Keratinocyte (primary cell): ENCODE measurements around the gene ZER1. TPM values are rescaled to one million over a fixed set of nuclear protein-coding genes. Genes with fewer than 3 reads are reported as not detected.

Experiments used
- DNase-seq: peaks from one replicate; pipeline ENCODE4 v3.0.0-alpha.2; 2011; ENCODE audit warnings: low read depth, missing footprints, low spot score
- FAIRE-seq: peaks from 2 replicates; lab custom pipeline; 2011; peaks lifted over from hg19 to GRCh38; lab: Jason Lieb, UNC
- H2AFZ ChIP-seq: 2 replicates; pipeline ENCODE4 v1.6.0; 2012; ENCODE audit warnings: low read length, control low read depth, inconsistent platforms; ENCODE audit not compliant: control insufficient read depth
- H3K27ac ChIP-seq: 2 replicates; pipeline ENCODE4 v1.5.1; 2011; ENCODE audit warnings: low read length; ENCODE audit not compliant: control insufficient read depth, insufficient read depth
- H3K27me3 ChIP-seq: 3 replicates; pipeline ENCODE4 v1.6.0; 2011; ENCODE audit warnings: low read length; ENCODE audit not compliant: control insufficient read depth, insufficient read depth; ENCODE audit errors: extremely low read depth
- H3K36me3 ChIP-seq, 2 experiments: 2 replicates in 1 of 2; 3 replicates in 1 of 2; pipeline ENCODE4 v1.5.1; 2011; ENCODE audit warnings: low read length in 2 of 2, mild to moderate bottlenecking in 1 of 2; ENCODE audit not compliant: control insufficient read depth in 2 of 2, insufficient read depth in 2 of 2; ENCODE audit errors: extremely low read depth in 1 of 2
- H3K4me1 ChIP-seq: 3 replicates; pipeline ENCODE4 v1.5.1; 2011; ENCODE audit warnings: low read length; ENCODE audit not compliant: control insufficient read depth, insufficient read depth; ENCODE audit errors: extremely low read depth
- H3K4me2 ChIP-seq: 3 replicates; pipeline ENCODE4 v1.6.0; 2011; ENCODE audit warnings: low read depth, low read length; ENCODE audit not compliant: control insufficient read depth, insufficient read depth; ENCODE audit errors: extremely low read depth
- H3K4me3 ChIP-seq, 3 experiments: fragments of 200-600 bp in 1 of 3; sonication (generic) in 1 of 3; 2 replicates in 2 of 3; 3 replicates in 1 of 3; pipeline ENCODE4 v1.5.1; 2011 to 2016; ENCODE audit warnings: low read length in 3 of 3, mild to moderate bottlenecking in 3 of 3, control low read depth in 2 of 3, inconsistent platforms in 1 of 3, low read depth in 1 of 3, mixed read lengths in 1 of 3, mixed run types in 1 of 3, moderate library complexity in 1 of 3; ENCODE audit not compliant: control insufficient read depth in 2 of 3, insufficient read depth in 2 of 3; ENCODE audit errors: extremely low read depth in 1 of 3
- H3K79me2 ChIP-seq: 2 replicates; pipeline ENCODE4 v1.6.0; 2012; ENCODE audit warnings: low read length; ENCODE audit not compliant: control insufficient read depth, insufficient read depth
- H3K9ac ChIP-seq: 3 replicates; pipeline ENCODE4 v1.6.0; 2011; ENCODE audit warnings: low read length; ENCODE audit not compliant: control insufficient read depth, insufficient read depth; ENCODE audit errors: extremely low read depth
- H3K9me1 ChIP-seq: 3 replicates; pipeline ENCODE4 v1.6.0; 2011; ENCODE audit warnings: low read length; ENCODE audit not compliant: control insufficient read depth, insufficient read depth; ENCODE audit errors: extremely low read depth
- H3K9me3 ChIP-seq: 2 replicates; pipeline ENCODE4 v1.5.1; 2012; ENCODE audit warnings: low read depth, low read length; ENCODE audit not compliant: control insufficient read depth
- H4K20me1 ChIP-seq: 3 replicates; pipeline ENCODE4 v1.6.0; 2011; ENCODE audit warnings: low read length; ENCODE audit not compliant: control insufficient read depth, insufficient read depth; ENCODE audit errors: extremely low read depth
- CTCF ChIP-seq, 3 experiments: IDR thresholded peaks in 1 of 3; conservative IDR thresholded peaks in 1 of 3; optimal IDR thresholded peaks in 1 of 3; 2 replicates in 2 of 3; 3 replicates in 1 of 3; pipeline versions ENCODE3 to v1.5.1; 2011; ENCODE audit warnings: low read length in 3 of 3, mild to moderate bottlenecking in 3 of 3, moderate library complexity in 2 of 3, control low read depth in 1 of 3, inconsistent platforms in 1 of 3; ENCODE audit not compliant: insufficient read depth in 2 of 3; ENCODE audit errors: extremely low read depth in 1 of 3
- EZH2 ChIP-seq: IDR thresholded peaks from one replicate; pipeline ENCODE4 v1.6.1; 2012; ENCODE audit warnings: inconsistent platforms, mild to moderate bottlenecking, low read length, moderate library complexity
- dilution Hi-C: fragments of 300-500 bp; cut with MboI; formaldehyde crosslinking; loops from one replicate; pipeline ENCODE4 v1.7.0; 2020; ENCODE audit warnings: low sequenced_read_pairs; ENCODE audit not compliant: extremely low pct_ligation_motif_present
- polyA plus RNA-seq, 5 experiments: library from polyadenylated mRNA; depleted of rRNA in 3 of 5; stranded (reverse) in 3 of 5; stranded (forward) in 1 of 5; unstranded in 1 of 5; fragments of >200 nt; gene quantifications; 1 replicate in 1 of 5; 2 replicates in 3 of 5; 3 replicates in 1 of 5; pipeline versions ENCODE4 v1.2.1 to v1.2.3, GENCODE V29; 2011 to 2012; ENCODE audit warnings: missing spikeins in 2 of 5, low read depth in 1 of 5, low replicate concordance in 1 of 5

Gene ZER1
- polyA plus RNA-seq, 1 donor (not counting 4 experiments of a cell fraction or from before 2014, with no cell fraction given) = 14.9 TPM

DNA sequence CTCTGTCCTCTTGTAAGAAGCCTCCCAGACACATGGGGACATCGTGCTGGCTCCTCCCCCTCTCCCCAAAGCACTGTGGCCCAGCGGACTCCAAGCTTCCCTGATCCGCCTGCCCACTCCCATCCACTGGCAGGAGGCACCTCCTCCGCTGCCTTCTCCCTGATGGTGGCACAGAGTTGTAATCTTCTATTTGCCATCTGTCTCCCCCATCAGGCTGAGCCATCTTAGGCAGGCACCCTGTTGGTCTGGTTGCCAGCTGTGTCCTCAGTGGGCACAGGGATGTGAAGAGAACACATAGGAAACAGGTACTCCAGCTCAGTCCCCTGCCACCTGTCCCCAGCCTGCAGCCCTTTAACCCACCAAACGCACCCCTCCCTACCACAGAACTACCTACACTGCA is 42.4 kb downstream of the ZER1 start:
- H3K4me3 ChIP-seq = no peak overlapping the region
- no peaks in the 10 kb centered on the region for H3K9me1 ChIP-seq
- H3K4me1 ChIP-seq = peaks cover 3% of the 10 kb centered on the region
- no peaks in the 10 kb centered on the region for H3K79me2 ChIP-seq
- dilution Hi-C loops = no loop called here
- H2AFZ ChIP-seq = no peak overlapping the region
- H4K20me1 ChIP-seq = no peaks in the 10 kb centered on the region
- no peak overlapping the region for H3K4me2 ChIP-seq
- FAIRE-seq (no peak), DNase-seq (no peak)
- no peaks in the 10 kb centered on the region for H3K27me3 ChIP-seq
- no peak overlapping the region for H3K9ac ChIP-seq
- H3K9me3 ChIP-seq = no peaks in the 10 kb centered on the region
- H3K27ac ChIP-seq = no peak overlapping the region
- no peak for TF ChIP-seq EZH2
- no peak for TF ChIP-seq CTCF (optimal IDR thresholded peaks at IDR 0.05 in 1 of 3, IDR thresholded peaks at IDR 0.05 in 1 of 3, conservative IDR thresholded peaks at IDR 0.05 in 1 of 3; ENCODE audit: extremely low read depth in 1 of 3, insufficient read depth in 2 of 3, low read length in 3 of 3)
- H3K36me3 ChIP-seq = peaks cover 0 to 4% of the 10 kb centered on the region in 2 experiments

DNA sequence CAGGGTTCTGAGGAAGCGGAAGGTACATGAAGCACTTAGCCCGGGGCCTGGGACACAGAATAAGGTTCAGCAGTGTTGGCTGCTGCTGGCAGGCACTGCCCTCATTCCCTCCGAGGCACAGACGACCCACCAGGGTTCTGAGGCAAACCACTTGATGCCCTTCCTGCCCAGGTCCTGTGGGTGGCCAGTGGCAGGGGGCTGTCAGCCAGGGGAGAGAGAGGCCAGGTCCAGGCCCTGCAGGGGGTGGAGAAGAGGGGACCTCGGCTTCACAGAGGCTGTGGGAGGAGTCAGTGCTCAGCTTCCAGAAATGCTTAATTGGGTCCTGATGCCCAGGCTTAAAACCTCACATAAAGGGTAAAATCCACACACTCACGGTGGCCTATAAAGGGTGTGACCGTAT is 43.4 kb downstream of the ZER1 start:
- TF ChIP-seq EZH2 (no peak), CTCF (optimal IDR thresholded peaks at IDR 0.05 in 1 of 3, IDR thresholded peaks at IDR 0.05 in 1 of 3, conservative IDR thresholded peaks at IDR 0.05 in 1 of 3; ENCODE audit: extremely low read depth in 1 of 3, insufficient read depth in 2 of 3, low read length in 3 of 3) (no peak)
- Histone ChIP-seq H3K27me3 (no peaks in the 10 kb centered on the region), H3K9me1 (no peaks in the 10 kb centered on the region), H3K27ac (no peak overlapping the region), H3K4me2 (no peak overlapping the region), H3K4me3 (no peak overlapping the region), H3K9ac (no peak overlapping the region), H3K9me3 (no peaks in the 10 kb centered on the region), H3K4me1 (peaks cover 7% of the 10 kb centered on the region), H4K20me1 (no peaks in the 10 kb centered on the region), H2AFZ (no peak overlapping the region), H3K36me3 (peaks cover 0 to 4% of the 10 kb centered on the region in 2 experiments), H3K79me2 (peaks cover 5% of the 10 kb centered on the region)
- no peak for DNase-seq
- dilution Hi-C loops = no loop called here
- no peak for FAIRE-seq
